Liver (tissue), 3 donors: ENCODE results near the gene FAP.

ENCODE experiments used
- ATF3 ChIP-seq: IDR thresholded peaks from 2 replicates; pipeline ENCODE4 v1.6.1; 2016; ENCODE audit warnings: antibody characterized with exemption
- CTCF ChIP-seq: fragments of 150-350 bp; IDR thresholded peaks from 2 replicates; pipeline ENCODE4 v1.5.1; 2017; ENCODE audit warnings: improper control_type of control experiment, low read depth, low read length; ENCODE audit not compliant: missing input control
- EGR1 ChIP-seq, 2 donors: IDR thresholded peaks; 2 replicates each; pipeline ENCODE4 v1.6.1; 2016 to 2018; ENCODE audit warnings: antibody characterized with exemption in 2 of 2, low read depth in 2 of 2
- GABPA ChIP-seq, 2 donors: IDR thresholded peaks in 1 of 2; conservative IDR thresholded peaks in 1 of 2; 2 replicates each; pipeline ENCODE4 v1.6.1; 2016; ENCODE audit warnings: antibody characterized with exemption in 2 of 2, mild to moderate bottlenecking in 1 of 2, moderate library complexity in 1 of 2
- HNF4G ChIP-seq: IDR thresholded peaks from 2 replicates; pipeline ENCODE4 v1.6.1; 2016; ENCODE audit warnings: antibody characterized with exemption
- JUND ChIP-seq, 2 donors: IDR thresholded peaks; 2 replicates each; pipeline ENCODE4 v1.6.1; 2016; ENCODE audit warnings: antibody characterized with exemption in 2 of 2
- MAX ChIP-seq: IDR thresholded peaks from 2 replicates; pipeline ENCODE4 v1.6.1; 2016; ENCODE audit warnings: antibody characterized with exemption
- RAD21 ChIP-seq, 2 donors: IDR thresholded peaks; 2 replicates each; pipeline ENCODE4 v1.6.1; 2016; ENCODE audit warnings: antibody characterized with exemption in 2 of 2, mild to moderate bottlenecking in 2 of 2
- REST ChIP-seq: IDR thresholded peaks from 2 replicates; pipeline ENCODE4 v1.6.1; 2016; ENCODE audit warnings: antibody characterized with exemption, mild to moderate bottlenecking
- RXRA ChIP-seq, 2 donors: IDR thresholded peaks; 2 replicates each; pipeline ENCODE4 v1.6.1; 2017 to 2018; ENCODE audit warnings: antibody characterized with exemption in 2 of 2, mild to moderate bottlenecking in 1 of 2
- SP1 ChIP-seq: IDR thresholded peaks from 2 replicates; pipeline ENCODE4 v1.6.1; 2018; ENCODE audit warnings: antibody characterized with exemption, mild to moderate bottlenecking
- TAF1 ChIP-seq: conservative IDR thresholded peaks from 2 replicates; pipeline ENCODE4 v1.6.1; 2016; ENCODE audit warnings: antibody characterized with exemption, mild to moderate bottlenecking
- YY1 ChIP-seq: IDR thresholded peaks from 2 replicates; pipeline ENCODE4 v1.6.1; 2016; ENCODE audit warnings: antibody characterized with exemption, mild to moderate bottlenecking
- ZBTB33 ChIP-seq: IDR thresholded peaks from 2 replicates; pipeline ENCODE4 v1.6.1; 2016; ENCODE audit warnings: antibody characterized with exemption
- donor health status: healthy.
- donor health status: healthy.

- no peak for TF ChIP-seq JUND (IDR thresholded peaks at IDR 0.05)
- no peak for TF ChIP-seq RAD21 (IDR thresholded peaks at IDR 0.05)
- no peak for TF ChIP-seq CTCF
- TF ChIP-seq HNF4G, result no peak
- no peak for TF ChIP-seq MAX
- no peak for TF ChIP-seq ZBTB33
- TF ChIP-seq YY1, result no peak
- no peak for TF ChIP-seq SP1
- TF ChIP-seq TAF1, result no peak
- TF ChIP-seq GABPA (IDR thresholded peaks at IDR 0.05 in 1 of 2, conservative IDR thresholded peaks at IDR 0.05 in 1 of 2), result no peak
- TF ChIP-seq RXRA (IDR thresholded peaks at IDR 0.05), result no peak
- no peak for TF ChIP-seq ATF3
- no peak for TF ChIP-seq REST
- TF ChIP-seq EGR1 (IDR thresholded peaks at IDR 0.05; ENCODE audit: low read depth in 2 of 2), result no peak
Observed at GRCh38 chr2:162234620-162235462, 8.4 kb downstream of the FAP start.
